ENCODE data around the gene CCDC34.

The CCDC34 gene

GRCh38 chr11:27350511-27350910 is 12.5 kb downstream of the CCDC34 start:
- H4K20me1 ChIP-seq (ENCODE audit: insufficient read depth, low read length): no peaks in the 10 kb centered on the region
- no peak overlapping the region for H2AFZ ChIP-seq (ENCODE audit: low read length)
- no peaks in the 10 kb centered on the region for H3K9me2 ChIP-seq (ENCODE audit: low read depth, low read length)
- H3F3A ChIP-seq (ENCODE audit: insufficient read depth, low read length): no peaks in the 10 kb centered on the region
- no peak overlapping the region for H3K9ac ChIP-seq (ENCODE audit: low read length)
- TF ChIP-seq EZH2 (IDR thresholded peaks at IDR 0.05; ENCODE audit: borderline replicate concordance, low read length) (no peak), CTCF (IDR thresholded peaks at IDR 0.05; ENCODE audit: low read length) (no peak)
- no peaks in the 10 kb centered on the region for H3K9me3 ChIP-seq (ENCODE audit: low read length)
- H3K4me3 ChIP-seq (ENCODE audit: low read depth, low read length, poor library complexity, severe bottlenecking): no peak overlapping the region
- H3K36me3 ChIP-seq (ENCODE audit: insufficient read depth, low read length): peaks cover 9% of the 10 kb centered on the region; the same call in 1 of the 2 replicates
- H3K4me2 ChIP-seq (ENCODE audit: low read length): no peak overlapping the region
- H3K27me3 ChIP-seq (ENCODE audit: insufficient read depth, low read length): no peaks in the 10 kb centered on the region
- H3K79me2 ChIP-seq (ENCODE audit: insufficient read depth, low read length): no peaks in the 10 kb centered on the region
- H3K4me1 ChIP-seq (ENCODE audit: insufficient read depth, low read length, severe bottlenecking): peaks cover 29% of the 10 kb centered on the region
- no peak overlapping the region for H3K27ac ChIP-seq (ENCODE audit: low read depth, low read length, poor library complexity, severe bottlenecking)

DNA sequence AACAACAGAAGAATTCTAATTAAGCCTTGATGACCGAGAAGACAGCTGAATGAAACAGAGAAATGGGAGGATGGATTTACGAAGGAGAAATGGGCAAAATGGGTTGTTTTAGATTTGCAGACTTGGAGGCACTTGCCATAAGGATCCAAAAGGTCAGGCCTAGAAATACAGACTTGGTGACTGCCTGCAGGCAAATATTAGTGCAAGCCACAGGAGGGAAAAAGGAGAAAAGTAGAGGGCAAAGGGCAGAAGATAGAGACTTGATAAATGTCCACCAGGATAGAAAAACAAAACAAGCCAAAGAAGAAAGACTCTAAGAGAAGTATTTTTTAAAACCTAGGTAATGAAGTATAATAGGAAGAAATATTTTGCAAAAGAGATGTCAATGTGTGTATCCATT is 13.1 kb downstream of the CCDC34 start:
- no peaks in the 10 kb centered on the region for H4K20me1 ChIP-seq (ENCODE audit: insufficient read depth, low read length)
- H3K9me2 ChIP-seq (ENCODE audit: low read depth, low read length): no peaks in the 10 kb centered on the region
- H3F3A ChIP-seq (ENCODE audit: insufficient read depth, low read length): no peaks in the 10 kb centered on the region
- no peaks in the 10 kb centered on the region for H3K9me3 ChIP-seq (ENCODE audit: low read length)
- no peak overlapping the region for H3K4me2 ChIP-seq (ENCODE audit: low read length)
- peaks cover 9% of the 10 kb centered on the region; the same call in 1 of the 2 replicates for H3K36me3 ChIP-seq (ENCODE audit: insufficient read depth, low read length)
- no peaks in the 10 kb centered on the region for H3K27me3 ChIP-seq (ENCODE audit: insufficient read depth, low read length)
- H2AFZ ChIP-seq (ENCODE audit: low read length): no peak overlapping the region
- H3K79me2 ChIP-seq (ENCODE audit: insufficient read depth, low read length): no peaks in the 10 kb centered on the region
- no peak overlapping the region for H3K9ac ChIP-seq (ENCODE audit: low read length)
- TF ChIP-seq CTCF (IDR thresholded peaks at IDR 0.05; ENCODE audit: low read length) (no peak), EZH2 (IDR thresholded peaks at IDR 0.05; ENCODE audit: borderline replicate concordance, low read length) (no peak)
- no peak overlapping the region for H3K4me3 ChIP-seq (ENCODE audit: low read depth, low read length, poor library complexity, severe bottlenecking)
- H3K27ac ChIP-seq (ENCODE audit: low read depth, low read length, poor library complexity, severe bottlenecking): no peak overlapping the region
- peaks cover 23% of the 10 kb centered on the region for H3K4me1 ChIP-seq (ENCODE audit: insufficient read depth, low read length, severe bottlenecking)

- no peak overlapping the region for H3K9ac ChIP-seq (ENCODE audit: low read length)
- no peaks in the 10 kb centered on the region for H3K79me2 ChIP-seq (ENCODE audit: insufficient read depth, low read length)
- peaks cover 9% of the 10 kb centered on the region; the same call in 1 of the 2 replicates for H3K36me3 ChIP-seq (ENCODE audit: insufficient read depth, low read length)
- H3K9me3 ChIP-seq (ENCODE audit: low read length): no peaks in the 10 kb centered on the region
- no peak overlapping the region for H3K4me2 ChIP-seq (ENCODE audit: low read length)
- H3F3A ChIP-seq (ENCODE audit: insufficient read depth, low read length): no peaks in the 10 kb centered on the region
- no peak overlapping the region for H3K4me3 ChIP-seq (ENCODE audit: low read depth, low read length, poor library complexity, severe bottlenecking)
- TF ChIP-seq EZH2 (IDR thresholded peaks at IDR 0.05; ENCODE audit: borderline replicate concordance, low read length) (no peak), CTCF (IDR thresholded peaks at IDR 0.05; ENCODE audit: low read length) (no peak)
- H4K20me1 ChIP-seq (ENCODE audit: insufficient read depth, low read length): no peaks in the 10 kb centered on the region
- no peaks in the 10 kb centered on the region for H3K9me2 ChIP-seq (ENCODE audit: low read depth, low read length)
- peaks cover 12% of the 10 kb centered on the region for H3K4me1 ChIP-seq (ENCODE audit: insufficient read depth, low read length, severe bottlenecking)
- H3K27me3 ChIP-seq (ENCODE audit: insufficient read depth, low read length): no peaks in the 10 kb centered on the region
- H2AFZ ChIP-seq (ENCODE audit: low read length): no peak overlapping the region
- H3K27ac ChIP-seq (ENCODE audit: low read depth, low read length, poor library complexity, severe bottlenecking): no peak overlapping the region
Observed at GRCh38 chr11:27348340-27348873, 14.6 kb downstream of the CCDC34 start.

All from OCI-LY1 (cell line).